SH-SY5Y (cell line): ENCODE data around the gene CACNA2D1.

Experiments
- GATA2 ChIP-seq: IDR thresholded peaks from 2 replicates; pipeline ENCODE4 v1.6.1; 2011; ENCODE audit warnings: mild to moderate bottlenecking, low read depth, low read length
- GATA3 ChIP-seq: IDR thresholded peaks from 2 replicates; pipeline ENCODE4 v1.6.1; 2011; ENCODE audit warnings: low read depth, mild to moderate bottlenecking, low read length, moderate library complexity

DNA sequence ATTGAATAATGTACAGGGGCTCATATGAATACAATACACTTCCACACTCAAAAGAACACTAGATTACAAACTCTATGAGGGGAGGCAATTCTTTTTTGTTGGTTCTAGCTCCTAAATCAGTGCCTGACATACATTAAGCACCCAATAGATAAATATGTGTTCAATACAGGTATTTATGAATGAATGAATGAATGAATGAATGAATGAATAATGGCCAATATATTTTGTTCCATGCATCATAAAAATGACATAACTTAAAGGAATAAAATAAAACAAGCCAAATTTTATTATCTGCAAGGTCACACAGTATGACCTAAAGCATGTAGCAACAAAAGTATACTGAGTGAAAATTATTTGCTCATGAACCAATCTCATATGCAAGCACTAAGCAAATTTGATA, 168.9 kb downstream of the CACNA2D1 start:
- no peak for TF ChIP-seq GATA2
- no peak for TF ChIP-seq GATA3
